HG02678 (cell line): ENCODE data around the gene DMC1.

Source experiments
- ATAC-seq: cut with Tn5 transposase; IDR thresholded peaks from one replicate; pipeline ENCODE4 v1.9.1; 2021; ENCODE audit warnings: mild to moderate bottlenecking, moderate library complexity; ENCODE audit not compliant: unreplicated experiment

Gene DMC1

DNA sequence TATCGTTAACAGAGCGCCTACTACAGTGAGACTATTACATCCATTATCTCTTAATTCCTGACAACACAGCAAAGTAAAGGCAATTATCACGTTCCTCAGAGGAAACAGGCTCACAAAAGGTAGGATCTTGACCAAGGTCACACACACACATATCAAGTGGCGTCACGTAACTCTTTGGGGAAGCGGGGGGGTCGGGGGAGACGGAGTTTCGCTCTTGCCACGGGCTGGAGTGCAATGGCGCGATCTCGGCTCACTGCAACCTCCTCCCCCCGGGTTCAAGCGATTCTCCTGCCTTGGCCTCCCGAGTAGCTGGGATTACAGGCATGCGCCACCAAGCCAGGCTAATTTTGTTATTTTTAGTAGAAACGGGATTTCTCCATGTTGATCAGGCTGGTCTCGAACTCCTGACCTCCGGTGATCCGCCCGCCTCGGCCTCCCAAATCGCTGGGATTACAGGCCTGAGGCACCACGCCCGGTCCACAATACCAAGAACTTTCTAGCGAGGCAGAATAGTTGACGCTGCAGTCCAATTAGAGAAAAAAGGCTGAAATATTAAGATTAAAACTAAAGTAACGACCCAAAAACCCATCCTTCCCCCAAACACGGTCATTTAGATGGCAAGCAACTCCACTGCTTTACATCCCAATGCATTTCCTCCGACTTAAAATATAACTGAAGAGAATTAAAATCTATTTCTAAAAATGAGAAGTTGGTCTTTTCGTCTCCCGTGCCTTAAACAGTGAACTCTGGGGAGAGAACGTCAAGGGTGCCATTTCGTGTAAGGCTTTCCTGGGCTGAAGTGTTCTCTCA lies 65.0 kb downstream of the DMC1 start:
- ATAC-seq: no peak

DNA sequence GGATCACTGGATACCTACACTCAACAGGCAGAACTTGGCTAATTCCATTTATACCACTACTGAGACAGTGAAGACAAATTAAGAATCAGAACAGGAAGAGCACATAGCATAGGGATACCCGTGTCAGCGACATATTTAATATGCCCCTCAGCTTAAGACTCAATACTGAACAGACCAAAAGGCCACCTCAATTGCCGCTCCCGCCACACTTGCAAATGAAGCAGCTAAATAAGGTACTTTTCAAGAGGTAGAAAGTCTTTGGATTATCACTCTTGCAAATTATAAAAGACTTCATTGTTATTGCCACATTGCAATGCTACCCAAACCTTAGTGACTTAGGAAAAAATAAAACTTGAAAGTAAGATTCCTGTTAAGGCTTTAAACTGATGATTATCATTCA lies 67.0 kb downstream of the DMC1 start:
- ATAC-seq: no peak

DNA sequence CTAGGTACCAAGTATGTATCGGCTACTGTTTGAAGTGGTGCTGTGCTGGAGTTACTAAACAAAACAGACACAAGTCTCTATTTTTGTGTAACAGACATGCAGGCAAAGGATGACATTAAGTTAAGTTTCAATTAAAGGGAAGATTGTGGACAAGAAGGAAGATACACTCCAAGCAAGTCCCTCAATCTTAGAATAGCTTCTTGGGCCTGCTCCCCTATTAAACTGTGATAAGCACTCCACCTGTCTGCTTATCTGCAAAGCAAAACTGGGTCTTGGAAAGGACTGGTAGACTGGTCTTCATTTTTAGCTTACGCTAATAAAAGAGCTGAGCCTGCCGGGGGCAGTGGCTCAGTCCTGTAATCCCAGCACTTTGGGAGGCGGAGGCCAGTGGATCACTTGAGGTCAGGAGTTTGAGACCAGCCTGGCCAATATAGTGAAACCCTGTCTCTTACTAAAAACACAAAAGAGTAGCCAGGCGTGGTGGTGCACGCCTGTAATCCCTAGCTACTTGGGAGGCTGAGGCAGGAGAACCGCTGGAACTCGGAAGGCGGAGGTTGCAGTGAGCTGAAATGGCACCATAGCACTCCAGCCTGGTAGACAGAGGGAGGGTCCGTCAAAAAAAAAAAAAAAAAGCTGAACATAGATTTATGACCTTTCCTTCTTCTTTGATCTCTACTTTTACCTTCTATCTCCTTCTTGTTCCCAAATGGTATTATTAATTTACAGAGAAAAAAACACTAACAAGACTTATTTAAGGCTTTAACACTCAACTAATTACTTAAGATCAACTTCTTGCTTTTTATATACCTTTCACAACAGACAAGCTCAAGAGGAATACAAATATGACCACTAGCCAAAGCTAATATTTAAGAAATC lies 67.9 kb downstream of the DMC1 start:
- no peak for ATAC-seq

- no peak for ATAC-seq
These were observed 72.1 kb downstream of the DMC1 start for GRCh38 chr22:38497869-38498268.

GRCh38 chr22:38494939-38495338 lies 75.0 kb downstream of the DMC1 start:
- ATAC-seq: no peak

DNA sequence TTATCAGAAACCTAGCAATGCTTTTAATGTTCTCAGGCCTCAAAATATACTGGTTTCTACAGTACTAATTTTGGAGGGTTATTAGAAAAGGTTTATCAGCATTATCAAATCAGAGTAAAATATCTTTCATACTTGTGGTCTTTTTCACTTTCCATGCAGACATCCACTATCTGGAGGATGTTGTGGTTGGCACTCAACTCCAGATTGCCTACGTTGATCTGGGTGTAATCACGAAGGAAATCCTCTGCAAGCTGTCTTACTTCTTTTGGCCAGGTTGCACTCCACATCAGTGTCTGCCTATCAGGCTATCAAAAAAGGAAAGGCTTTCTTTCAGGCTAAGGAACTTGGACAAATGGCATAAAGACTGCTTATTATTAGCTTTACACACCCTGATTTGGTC lies 75.5 kb downstream of the DMC1 start:
- ATAC-seq: no peak

DNA sequence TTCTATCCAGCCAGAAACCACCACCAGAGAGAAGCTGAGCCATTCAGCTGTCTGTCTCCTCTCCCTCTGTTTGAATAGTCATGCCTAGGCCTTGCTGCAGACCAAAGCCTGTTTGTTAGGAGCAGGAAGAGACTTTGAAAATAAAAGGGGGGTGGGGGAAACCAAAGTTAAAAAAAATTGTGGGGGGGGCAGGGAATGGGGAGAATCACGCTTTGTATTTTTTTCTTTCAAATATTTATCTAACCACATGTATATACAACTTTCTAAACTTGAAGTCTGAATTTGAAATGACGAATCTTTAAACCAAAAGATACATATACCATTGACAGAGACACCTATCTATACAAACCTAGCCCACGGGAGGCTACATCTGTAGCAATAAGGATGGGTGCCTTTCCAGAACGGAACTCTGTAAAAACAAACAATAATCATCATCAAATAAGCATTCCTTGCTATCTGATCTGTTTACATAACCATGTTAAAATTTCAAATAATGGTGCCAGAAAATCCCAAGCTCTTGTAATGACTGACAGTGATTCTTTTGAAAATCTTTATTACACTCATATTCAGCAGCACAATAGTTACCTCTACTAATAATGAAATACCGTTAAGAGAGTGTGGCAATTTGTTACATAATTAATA lies 78.2 kb downstream of the DMC1 start:
- ATAC-seq: no peak

- no peak for ATAC-seq
These were observed 79.1 kb downstream of the DMC1 start for GRCh38 chr22:38490915-38491314.

DNA sequence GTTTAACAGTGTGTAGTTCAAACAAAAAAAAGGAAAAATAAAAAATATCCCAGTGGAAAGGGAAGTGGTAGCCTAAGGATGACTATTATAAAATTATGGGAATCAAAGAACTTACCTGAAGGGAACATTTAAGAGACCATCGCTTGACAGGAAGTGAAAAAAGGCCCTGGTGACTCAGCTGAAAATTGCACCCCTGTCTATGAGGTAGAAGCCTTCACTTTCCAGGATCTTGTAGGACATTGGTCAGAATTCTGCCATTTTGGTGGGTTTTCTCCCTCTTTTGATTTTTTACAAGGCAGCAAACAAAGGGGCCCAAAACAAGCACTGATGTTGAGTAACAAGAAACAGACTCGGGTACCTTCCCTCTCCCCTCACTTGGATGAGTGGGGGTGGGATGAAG lies 79.5 kb downstream of the DMC1 start:
- no peak for ATAC-seq

GRCh38 chr22:38489561-38490145 lies 80.3 kb downstream of the DMC1 start:
- ATAC-seq: no peak

DNA sequence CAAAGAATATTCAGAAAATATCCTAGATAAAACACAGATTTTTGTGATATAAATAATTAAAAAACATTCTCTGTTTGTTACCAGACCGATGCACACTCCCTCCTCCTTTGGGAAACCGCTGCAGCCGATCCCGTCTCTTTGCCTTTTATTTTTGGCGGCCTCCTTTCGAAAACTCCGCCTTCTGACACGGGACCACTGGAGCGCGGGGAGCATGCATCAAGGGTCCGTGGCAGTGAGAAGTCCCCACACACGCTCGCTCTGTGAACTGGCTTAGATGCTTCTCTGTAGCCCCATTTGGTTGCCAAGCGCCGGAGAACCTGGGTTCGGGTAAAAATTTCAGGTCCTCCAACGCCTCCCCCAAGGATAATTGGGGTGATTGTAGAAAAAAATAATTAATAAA lies 80.8 kb downstream of the DMC1 start:
- ATAC-seq: no peak

GRCh38 chr22:38487946-38488345 lies 82.0 kb downstream of the DMC1 start:
- ATAC-seq: no peak

DNA sequence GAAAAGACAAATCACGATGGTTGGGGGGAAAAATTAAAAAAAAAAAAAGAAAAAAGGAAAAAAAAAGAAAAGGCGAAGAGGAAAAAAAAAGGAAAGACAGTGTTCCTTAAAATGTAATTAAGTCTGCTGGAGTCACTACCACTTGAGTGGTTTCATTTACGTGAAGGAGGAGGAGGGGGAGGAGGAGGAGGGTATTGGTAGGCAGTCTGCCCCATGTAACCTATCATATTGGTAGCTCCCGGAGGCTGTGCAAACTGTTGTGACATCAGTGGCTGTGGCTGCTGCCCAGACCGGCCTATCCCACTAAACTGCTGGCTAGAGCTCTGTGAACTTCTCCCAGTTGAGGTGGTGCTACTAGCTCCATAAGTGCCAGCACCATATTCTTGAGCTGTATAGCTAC lies 84.2 kb downstream of the DMC1 start:
- no peak for ATAC-seq

DNA sequence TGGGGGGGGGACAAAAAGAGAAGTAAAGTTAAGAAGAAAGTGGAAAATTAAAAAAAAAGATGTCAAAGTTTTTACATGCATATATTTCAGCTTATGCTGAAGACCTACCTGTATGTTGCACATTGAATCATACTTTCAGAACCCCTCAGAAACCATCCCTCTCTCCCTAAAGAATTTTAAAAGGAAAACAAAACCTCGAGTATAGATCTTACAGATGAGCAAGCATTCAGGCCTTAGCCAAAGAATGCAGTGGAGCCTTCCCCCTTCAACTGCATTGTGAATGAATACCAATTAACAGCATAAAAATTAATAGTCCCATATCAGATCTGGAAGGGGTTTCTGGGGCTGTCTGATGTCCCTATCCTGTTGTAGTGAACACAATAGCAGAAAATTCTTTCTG lies 85.7 kb downstream of the DMC1 start:
- no peak for ATAC-seq

GRCh38 chr22:38482662-38483308 lies 87.2 kb downstream of the DMC1 start:
- no peak for ATAC-seq

- no peak for ATAC-seq
These were observed 88.1 kb downstream of the DMC1 start for GRCh38 chr22:38481871-38482332.

GRCh38 chr22:38481162-38481870 lies 88.7 kb downstream of the DMC1 start:
- ATAC-seq: no peak

DNA sequence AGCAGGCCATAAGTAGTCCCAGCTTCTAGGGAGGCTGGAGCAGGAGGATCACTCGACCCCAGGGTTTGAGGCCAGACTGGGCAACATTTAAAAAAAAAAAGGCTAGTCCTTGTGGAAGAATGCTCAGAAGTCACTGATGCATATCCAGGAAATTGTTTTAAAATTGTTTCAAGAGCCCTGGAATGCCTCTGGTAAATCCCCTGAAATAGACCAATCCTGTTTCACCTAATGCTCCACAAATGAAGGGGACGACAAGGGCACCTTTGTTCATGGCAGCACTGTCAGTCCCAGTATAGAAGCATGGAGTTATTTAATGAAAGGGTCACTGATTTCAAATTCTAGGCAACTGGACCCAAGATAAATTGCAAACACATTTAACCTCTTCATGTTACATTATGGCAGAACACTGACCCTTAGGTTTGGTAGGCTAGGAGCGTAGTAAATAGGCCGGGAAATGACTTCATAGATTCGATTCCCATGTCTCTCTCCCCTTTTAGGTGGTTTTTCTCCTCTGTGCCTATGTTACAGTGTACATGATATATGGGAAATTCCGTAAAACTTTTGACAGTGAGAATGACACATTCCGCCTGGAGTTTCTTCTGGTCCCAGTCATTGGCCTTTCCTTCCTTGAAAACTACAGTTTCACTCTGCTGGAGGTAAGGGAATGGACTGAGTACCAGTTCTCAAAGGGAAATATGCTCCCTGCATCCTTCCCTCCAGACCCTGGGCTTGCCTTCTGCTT lies 90.7 kb downstream of the DMC1 start:
- ATAC-seq: no peak

GRCh38 chr22:38477585-38477984 lies 92.4 kb downstream of the DMC1 start:
- ATAC-seq: no peak
